GM18858 (cell line): Measurements from ENCODE around the gene PRR15.

Source experiments
- ATAC-seq: cut with Tn5 transposase; IDR thresholded peaks from one replicate; pipeline ENCODE4 v1.9.1; 2021; ENCODE audit not compliant: unreplicated experiment

PRR15 gene

DNA sequence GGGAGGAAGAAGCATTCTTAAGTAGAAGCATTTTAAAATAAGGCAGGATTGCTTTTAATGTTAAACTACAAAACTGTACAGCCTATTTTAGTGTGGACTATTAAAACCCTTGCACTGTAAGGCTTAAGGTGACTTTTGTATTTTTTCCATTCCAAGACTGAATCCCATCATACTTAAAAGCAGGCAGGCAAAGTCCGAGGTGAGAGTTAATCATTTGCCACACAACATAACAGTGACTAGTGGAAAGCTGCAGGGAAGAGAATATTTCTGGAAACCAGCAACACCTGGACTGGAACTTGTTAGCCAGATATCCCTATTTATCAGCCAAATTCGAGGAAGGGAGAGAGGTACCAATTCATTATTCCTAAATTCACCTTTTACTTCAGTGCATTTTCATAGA lies 3.5 kb downstream of the PRR15 start:
- no peak for ATAC-seq

DNA sequence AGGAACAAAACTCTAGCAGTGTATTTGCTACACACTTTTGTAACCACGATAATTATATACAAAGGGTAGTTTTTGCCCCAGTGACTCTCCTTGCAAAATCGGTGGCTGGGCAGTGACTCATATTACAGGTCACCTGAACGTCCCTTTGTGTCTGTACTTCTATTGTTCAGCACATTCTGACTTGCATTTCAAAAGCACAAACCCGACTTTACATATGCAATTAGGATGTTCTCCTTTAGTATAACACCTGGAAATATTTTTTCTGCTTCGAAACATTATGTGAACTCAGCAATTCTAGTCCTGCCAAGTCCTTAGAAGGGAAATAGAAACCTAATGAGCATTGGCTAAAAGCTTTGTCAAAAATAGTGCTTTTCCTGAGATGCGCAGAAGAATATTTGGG lies 6.0 kb downstream of the PRR15 start:
- ATAC-seq = no peak

DNA sequence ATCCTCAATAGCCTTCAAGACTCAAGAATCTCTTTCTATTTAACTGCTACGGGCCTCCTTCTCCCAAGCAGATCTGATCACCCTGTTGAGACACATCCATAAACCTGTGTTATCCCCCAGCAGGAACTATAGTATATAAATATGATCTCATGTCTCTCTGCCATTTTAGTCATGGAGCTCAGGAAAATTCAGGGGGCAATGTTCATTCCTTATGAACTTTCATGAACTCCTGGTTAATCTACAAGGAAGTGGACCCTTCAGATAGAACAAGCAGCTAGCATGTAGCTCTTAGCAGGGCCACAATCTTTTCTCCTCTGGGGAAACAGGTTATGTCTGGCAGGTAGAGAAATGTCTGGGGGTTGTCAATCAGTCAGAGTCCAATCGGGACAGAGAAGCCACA lies 8.9 kb downstream of the PRR15 start:
- ATAC-seq = no peak

DNA sequence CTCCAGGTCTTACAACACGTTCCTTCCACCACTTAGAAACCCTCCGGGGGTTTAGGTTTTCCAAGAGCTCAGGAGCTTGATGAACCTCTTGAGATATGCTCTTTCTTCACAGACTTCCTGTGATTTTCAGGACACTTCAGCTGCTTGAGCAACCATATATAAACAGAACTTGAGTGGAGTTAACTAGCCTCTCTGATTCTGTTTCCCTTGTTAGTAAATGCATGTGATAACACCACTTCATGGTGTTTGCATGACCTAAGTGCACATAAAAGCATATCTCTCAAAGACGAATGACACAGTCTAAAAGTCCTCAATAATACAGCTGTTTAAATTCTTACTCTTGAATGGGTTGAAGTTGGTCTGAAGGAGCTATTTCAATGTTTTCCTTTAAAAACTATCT lies 9.9 kb downstream of the PRR15 start:
- ATAC-seq = no peak

DNA sequence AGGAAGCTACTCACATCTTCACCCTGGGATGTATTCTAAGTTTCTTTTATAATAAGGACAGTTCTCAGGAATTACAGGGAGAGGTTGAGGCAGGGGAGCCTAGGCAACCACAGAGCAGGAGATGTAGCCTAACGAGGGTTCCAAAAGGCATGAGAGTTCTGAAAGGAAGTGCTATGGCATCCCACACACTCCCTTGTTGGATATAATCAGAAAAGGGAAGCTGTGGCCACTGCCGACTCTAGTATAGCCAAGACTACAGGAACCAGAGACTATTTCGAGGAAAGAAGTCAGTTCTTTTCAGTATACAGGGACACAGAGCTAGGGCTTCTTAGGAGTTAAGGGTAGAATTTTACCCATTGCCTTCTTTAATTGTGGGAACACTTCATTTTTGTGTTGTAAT lies 11.0 kb downstream of the PRR15 start:
- ATAC-seq = no peak

DNA sequence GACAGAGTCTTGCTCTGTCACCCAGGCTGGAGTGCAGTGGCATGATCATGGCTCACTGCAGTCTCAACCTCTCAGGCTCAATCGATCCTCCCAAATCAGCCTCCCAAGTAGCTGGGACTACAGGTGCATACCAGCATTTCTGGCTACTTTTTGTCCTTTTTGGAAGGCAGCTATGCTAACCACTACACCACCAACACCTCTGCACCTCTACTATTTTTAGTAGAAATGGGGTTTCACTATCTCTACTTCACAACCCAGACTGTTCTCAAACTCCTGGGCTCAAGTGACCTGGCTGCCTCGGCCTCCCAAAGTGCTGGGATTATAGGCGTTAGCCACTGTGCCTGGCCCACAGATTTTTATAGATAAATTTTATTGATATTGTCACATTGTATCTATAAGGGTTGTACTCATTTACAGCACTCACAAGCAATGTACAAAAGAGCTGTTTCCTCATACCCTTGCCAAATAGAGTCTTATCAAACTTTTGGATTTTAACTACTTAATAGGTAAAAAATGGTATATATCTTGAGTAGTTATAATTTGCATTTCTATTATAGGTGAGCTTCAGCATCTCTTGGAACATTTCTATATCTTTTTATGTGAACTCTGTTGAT lies 23.7 kb downstream of the PRR15 start:
- ATAC-seq = no peak

DNA sequence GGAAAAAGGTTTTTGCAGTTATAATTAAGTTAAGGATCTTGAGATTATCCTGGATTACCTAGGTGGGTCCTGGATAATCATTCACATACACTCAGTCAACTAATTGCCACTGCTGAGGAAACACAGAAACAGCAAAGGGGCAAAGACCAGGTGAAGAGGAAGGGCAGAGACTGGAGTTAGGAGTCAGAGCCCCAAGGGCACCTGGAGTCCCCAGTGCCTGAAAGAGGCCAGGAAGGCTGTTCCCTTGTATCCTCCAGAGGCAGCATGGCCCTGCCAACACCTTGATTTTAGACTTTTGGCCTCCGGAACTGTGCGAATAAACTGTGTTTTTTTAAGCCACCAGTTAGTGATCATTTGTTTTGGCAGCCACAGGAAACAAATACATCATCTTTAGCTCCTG lies 24.6 kb downstream of the PRR15 start:
- no peak for ATAC-seq

DNA sequence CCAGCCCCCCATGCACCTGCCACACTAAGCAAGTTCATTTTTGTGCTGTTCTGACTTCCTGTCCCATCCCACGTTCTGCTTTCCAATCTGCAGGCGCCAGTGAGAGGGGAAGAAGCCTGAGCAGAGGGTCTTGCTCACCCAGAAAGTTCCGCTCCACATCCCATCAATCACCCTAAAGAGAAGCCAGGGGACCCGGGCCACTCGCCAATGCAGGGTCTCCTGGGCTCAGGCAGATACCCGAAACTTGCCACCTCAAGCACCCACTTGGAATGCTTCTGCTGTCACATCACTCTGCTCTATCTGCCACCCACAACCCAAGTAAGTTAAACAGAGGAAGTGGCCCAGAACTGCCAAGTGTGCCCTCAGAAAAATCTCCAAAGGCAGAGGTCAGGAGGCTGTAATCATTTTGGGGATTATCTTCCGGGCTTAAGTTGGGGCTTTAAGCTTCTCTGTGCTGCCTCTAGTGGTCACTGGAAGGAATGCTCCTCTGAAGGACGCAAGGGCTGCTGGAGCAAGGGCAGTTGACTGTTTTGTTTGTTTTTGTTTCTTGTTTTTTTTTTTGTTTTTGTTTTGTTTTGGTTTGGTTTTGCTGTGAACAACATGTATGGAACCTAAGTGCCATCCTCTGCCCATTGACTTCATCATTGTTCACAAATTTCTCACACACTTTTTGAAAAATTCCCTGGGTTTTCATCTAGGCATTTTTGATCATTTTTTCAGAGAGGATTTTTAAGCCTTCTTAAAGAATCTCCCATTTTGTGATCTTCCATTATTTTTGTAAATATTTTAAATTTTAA lies 25.5 kb downstream of the PRR15 start:
- peak; percentile 62 for ATAC-seq

DNA sequence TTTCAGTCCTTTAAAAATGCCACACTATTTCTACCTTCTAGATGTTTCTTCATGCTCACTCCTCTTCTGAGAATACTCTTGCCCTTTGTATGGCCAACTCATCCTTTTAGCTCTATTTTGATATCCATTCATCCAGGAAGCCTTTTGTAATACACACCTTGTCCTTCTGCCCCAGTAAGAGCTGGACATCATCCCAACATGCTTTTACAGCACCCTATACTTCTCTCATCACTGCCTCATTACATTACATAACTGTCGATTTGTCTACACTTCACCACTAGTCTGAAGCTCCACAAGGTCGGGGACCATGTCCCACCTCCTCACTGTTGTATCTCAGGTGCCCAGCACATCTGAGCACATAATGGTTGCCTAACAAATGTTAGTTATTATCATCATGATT lies 29.2 kb downstream of the PRR15 start:
- no peak for ATAC-seq

DNA sequence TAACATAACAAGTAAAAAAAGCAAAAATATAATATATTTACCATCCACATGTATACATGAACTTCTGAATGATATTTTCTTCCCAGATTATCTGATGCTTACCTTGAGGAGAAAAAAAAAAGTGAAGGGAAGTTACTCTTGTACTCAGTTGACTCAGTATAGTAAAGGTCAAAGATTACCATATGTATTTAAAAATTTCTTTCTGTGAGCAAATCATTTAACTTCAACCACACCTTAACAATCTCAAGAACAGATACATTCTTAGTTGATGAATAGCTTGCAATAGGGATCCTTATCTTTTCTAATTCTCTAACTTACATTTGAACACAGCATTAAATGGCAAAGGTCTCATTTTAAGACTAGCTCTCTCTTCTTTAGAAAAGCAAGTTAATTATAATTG lies 29.8 kb downstream of the PRR15 start:
- ATAC-seq = no peak

DNA sequence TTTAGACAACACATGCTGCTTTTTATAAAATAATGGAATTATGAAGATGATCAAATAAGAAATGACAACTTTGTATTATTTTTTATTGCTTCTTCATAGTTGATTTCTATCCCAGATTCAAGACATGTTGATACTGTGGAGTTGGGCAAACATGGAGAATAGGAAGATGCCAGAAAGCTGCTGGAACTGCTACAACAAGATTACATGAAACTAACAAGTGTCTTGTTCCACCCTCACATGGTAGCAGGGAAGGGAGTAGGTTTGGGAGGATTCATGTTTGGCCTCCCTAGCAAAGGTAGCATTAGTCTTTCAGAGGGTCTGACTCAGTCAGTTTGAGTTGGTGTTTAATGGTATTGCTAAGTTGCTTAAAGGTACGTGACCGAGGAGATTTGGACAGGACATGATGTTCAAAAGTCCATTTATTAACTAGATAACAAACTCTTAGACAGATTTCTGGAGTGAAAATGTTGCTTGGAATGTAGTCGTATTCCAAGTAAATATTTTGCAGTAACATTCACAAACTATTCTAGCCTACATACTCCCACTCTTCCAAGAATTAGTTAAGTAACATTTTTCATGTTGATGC lies 33.1 kb downstream of the PRR15 start:
- ATAC-seq = no peak

DNA sequence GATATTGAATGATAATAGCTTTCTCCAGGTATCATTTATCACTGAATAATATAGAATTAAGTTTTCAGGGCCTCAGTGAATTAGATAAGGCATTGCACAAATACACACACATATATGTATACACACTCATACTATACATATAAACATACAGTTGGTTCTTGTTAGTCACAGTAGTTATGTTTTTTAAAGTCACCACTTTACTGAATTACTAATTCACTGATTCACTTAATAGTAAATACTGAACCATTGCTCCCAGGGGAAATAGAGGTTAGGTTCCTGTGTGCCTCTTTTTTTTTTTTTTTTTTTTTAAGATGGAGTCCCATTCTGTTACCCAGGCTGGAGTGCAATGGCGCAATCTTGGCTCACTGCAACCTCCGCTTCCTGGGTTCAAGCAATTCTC lies 33.6 kb downstream of the PRR15 start:
- no peak for ATAC-seq

DNA sequence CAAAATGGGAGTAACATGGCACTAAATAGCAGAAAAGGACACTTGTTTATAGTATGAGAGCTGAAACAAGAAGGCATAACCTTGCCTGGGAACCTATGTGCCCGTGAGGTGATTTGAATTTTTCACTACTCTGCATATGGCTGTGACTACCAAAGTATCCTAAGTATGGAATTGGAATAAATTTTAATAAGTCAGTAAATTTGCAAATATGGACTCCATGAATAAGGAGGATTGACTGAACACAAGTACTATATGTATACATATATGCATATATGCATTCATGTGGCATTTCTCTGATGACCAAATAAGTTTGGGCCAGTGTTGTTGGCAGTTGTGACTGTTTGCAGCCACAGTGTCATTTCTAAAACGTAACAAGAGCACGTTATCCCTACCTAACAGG lies 34.5 kb downstream of the PRR15 start:
- ATAC-seq = no peak

DNA sequence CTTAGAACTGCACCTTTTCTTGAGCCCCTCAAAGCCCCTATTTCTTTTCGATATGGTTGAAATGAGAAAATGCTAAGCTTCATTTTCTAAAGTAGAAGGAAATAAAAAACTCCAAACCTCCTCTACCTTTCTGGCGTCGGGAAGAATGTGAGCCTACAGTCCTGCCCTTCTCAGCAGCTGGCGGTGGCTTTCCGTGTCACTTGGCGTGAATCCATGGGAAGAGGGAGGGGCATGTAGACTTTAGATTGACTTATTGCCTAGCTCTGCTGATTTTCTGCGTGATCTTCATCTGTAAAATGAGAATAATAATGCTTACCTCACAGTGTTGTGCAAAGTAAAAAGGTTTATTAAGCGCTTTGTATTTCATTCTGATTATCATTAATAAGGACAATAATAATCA lies 35.0 kb downstream of the PRR15 start:
- ATAC-seq = no peak

DNA sequence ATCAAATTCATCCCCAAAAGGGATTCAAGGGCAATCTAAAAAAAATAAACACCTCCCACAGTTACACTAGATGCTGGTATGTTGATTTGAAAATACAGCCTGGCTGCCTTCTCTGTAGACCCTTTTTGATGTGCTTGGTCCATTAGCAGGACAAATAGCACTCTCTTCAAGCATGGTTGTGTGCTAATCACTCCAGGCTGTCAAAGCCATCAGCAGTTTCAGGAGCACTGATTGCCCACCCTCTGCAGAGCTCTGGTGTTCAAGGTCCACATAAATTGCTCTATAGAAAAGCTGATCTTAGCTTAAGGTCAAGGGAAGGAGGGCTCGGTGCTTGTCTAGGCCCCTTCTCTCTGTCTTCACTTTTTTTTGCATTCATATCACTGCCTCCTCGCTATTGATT lies 35.4 kb downstream of the PRR15 start:
- no peak for ATAC-seq

DNA sequence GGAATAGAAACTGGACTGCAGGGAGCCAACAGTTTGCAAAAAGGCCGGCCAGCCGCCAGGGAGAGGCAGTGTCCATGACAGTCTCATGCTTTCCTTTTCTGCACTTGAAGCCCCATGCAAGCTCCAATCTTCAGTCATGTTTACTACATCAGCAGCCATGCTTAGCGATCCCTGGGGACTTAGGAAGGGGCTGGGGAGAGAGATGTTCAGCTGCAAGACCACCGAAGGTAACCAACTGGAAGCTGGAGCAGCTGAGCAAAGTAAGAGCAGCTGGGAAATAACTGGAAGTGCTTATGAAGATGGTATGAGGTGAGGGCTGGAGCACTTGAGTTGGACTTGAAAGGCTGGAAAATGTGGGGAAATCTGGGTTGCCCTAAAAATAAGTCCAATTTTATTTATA lies 37.0 kb downstream of the PRR15 start:
- no peak for ATAC-seq

DNA sequence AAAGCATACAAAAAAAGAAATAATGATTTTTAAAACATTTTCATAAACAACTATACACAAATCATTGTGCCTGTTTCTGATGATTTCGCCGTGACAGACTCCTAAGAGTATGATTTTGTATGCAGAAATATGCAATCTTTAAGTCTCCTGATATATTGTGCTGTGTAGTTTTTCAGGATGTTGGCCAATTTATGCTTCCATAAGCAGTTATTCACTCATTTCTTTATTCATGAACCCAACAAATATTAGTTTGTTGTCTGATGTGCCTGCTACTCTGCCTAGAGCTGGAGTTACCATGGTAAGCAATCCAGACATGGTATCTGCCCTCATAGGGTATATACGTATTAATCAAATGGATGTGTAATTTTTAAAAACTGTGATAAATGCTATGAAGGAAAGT lies 40.4 kb downstream of the PRR15 start:
- no peak for ATAC-seq

DNA sequence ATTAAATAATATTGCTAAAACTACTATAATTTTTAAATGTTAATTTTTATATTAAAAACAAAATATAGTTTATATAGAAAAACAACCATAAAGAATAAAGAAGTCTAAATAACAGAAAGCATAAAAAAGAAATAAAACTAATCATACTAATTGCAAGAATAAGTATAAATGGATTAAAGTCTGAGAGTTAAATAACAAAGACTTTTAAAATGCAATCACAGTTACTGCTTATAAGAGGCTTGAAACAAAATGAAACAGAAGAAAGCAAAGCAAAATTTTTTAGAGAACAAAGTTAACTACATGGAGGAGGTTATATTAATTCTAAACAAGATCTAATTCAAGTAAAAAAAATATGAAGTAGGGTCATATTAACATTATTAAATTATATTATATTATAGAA lies 41.1 kb downstream of the PRR15 start:
- no peak for ATAC-seq

DNA sequence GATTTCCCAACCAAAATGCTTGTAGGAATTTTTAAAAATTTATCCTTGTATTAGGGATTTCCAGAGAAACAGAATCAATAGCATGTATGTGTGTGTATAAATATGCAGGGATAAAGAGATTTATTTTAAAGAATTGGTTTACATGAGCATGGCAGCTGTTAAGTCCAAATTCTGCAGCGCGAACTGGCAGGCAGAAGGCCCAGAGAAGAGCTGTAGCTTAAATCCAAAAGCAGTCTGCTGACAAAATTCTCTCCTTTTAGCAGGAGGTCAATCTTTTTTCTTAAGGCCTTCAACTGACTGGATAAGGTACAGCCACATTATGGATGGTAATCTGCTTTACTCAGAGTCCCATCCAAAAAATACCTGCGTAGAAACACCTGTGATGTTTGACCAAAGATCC lies 42.0 kb downstream of the PRR15 start:
- ATAC-seq = no peak

DNA sequence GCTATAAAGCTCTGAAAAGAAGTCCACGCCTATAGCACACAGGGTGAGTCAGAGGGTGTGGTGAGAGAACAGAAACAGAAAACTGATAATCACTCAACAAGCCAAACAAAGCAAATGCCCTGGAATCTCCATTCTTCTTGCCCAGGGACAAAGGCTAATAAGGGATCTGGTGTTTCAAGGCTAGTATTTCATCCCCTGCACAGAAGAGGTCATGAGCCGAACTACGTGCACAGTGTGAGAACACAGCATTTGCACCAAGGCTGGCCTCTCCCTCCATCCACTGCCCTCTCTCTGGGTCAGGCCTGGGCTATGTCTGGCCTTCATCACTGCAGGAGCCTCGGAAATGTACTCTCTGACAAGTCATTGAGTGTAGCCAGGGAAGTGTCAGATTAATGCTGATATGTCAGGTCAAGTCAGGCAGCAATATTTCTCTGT lies 42.7 kb downstream of the PRR15 start:
- no peak for ATAC-seq

DNA sequence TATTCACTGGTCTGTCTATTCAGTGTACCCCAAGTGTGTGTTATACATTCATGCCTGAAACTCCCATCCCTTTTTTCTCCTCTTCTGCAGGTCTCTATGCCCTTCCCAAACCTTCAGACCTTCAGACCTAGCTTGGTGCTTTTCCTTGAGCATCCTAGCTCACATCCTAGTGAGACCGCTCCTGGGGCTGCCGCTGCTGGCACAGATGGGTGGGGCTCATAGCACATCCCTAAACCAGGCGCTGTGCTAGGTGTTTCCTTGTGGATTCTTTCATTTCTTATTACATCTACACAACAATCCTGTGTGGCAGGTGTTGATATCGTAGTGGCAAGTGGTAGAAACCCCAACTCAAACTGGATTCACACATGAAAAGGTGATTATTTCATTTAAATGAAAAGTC lies 43.2 kb downstream of the PRR15 start:
- no peak for ATAC-seq

DNA sequence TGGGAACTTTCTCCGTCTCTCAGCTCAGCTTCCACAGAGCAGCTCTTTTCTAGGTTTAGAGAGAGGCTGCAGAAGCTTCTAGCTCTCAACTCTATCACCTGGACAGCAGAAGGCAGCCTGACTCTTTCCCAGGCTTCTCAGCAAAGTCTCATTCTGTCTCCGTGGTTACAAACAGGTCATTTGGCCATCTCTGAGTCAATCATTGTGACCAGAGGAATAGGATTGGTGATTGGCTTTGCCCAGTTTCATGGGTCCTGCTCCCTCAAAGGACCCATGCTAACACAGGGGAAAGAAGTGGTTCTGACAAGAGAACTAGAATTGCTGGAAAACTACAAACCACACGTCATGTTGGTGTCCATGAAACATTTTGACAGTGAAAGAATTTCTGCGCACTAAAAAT lies 43.6 kb downstream of the PRR15 start:
- no peak for ATAC-seq

DNA sequence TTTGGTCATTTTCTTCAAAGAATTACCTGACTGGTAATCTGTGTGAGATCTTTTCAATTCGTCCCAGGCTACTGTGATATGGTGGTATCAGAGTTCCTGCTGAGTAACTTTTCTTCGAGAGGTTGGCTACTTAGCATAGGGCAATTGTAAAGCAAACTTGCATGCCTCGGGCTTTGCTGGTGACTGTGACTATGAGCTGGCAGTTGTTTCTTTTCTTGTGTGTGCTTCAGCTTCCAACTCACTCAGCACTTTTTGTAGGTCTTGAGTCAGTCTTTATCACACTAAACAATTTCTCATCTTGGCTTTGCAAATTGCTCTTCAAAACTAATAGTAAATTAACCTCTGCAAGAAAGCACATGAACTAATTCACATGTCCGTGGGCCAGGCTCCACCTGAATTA lies 44.3 kb downstream of the PRR15 start:
- ATAC-seq = no peak
